HG03521 (cell line): ENCODE data around the gene HNMT.
"Not testable (repeated sequence)": the region's sequence is repeated elsewhere in the genome, so short reads cannot be mapped to it uniquely, and the experiment has no call there.

ENCODE experiments used
- ATAC-seq: cut with Tn5 transposase; IDR thresholded peaks from one replicate; pipeline ENCODE4 v1.9.1; 2021; ENCODE audit warnings: mild to moderate bottlenecking, moderate library complexity; ENCODE audit not compliant: unreplicated experiment

The HNMT gene

GRCh38 chr2:138037090-138037489 is 72.8 kb downstream of the HNMT start:
- ATAC-seq = no peak

DNA sequence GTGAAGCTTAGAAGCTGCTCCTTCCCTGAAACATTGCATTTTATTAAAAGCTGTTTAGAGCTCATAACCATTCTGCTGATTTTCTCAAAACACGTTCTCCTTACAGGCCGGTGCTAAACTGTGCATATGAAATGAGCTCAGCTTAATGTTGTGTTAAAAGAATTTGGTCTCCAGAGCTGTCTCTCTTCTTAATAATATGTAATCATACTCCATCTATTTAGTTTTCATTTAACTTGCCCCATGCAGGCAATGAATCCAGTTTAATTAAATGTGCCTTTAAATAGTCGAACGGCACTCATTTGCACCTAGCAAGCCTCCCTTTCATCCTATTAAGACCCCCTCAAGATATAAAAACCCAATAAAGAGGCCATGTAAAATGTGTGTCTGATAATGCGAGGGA is 76.3 kb downstream of the HNMT start:
- ATAC-seq = no peak

- ATAC-seq = no peak
Observed at GRCh38 chr2:138042311-138042710, 78.0 kb downstream of the HNMT start.

- not testable (repeated sequence) for ATAC-seq
Observed at GRCh38 chr2:138043588-138043987, 79.3 kb downstream of the HNMT start.

DNA sequence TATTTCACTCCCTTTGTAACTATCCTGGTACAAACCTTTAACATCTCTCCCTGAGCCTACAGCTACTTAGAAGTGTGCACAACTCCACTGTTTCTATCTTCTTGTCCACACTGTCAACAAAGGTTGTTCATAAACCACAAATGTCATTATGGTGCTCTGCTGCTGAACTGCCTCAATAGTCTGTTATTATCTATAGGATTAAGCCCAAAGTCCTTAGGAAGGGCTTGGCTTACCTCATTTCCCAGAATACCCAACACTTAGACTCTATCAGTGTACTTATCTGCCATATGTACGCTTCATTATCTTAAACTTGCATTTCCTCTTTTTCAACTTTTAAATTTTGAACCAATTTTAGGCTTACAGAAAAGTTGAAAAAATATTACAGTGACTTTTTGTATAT is 94.2 kb downstream of the HNMT start:
- ATAC-seq = no peak

DNA sequence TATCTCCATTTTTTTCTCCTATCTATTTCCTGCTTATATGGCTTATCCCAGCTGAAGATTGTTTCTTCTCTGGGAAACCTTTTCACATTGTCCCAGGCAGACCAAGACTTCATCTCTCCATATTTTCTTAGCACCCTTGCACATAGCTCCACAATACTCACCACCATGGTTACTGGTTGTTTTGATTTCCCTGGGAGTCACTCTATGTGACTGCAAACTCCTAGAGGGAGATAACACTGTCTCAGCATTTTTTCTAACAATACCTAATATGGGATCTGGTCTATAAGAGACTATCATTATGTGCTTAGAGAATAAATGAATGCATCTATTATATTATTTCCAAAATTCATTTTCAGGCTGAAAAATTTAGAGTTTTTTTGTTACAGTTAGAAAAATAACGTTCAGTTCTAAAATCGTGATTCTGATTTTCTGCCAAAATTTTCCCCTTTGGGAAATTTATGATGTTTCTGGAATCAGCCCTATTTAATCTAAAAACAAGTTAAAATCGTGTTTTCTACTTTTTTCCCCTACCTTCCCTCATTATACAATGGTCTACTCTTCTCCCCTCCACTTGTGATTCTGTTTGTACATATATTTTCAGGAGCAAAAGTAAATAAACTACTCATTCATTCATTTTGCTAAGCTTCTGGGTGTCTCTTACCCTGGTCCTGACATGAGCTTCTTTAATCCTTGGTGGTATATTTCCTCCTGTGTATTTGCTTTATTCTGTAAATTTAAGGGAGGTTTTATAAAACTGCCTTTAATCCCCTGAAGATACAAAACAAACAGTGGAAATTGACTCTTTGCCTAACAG is 95.4 kb downstream of the HNMT start:
- no peak for ATAC-seq

- ATAC-seq = no peak
Observed at GRCh38 chr2:138060301-138060635, 96.0 kb downstream of the HNMT start.

GRCh38 chr2:138061961-138062360 is 97.7 kb downstream of the HNMT start:
- no peak for ATAC-seq

- ATAC-seq = no peak
Observed at GRCh38 chr2:138063181-138063580, 98.9 kb downstream of the HNMT start.
